Measurements from ENCODE around the gene FUS. TPM values are rescaled to one million over a fixed set of nuclear protein-coding genes. Genes with fewer than 3 reads are reported as not detected.

The FUS gene
- total RNA-seq, 6 donors from 2014 or later, result 65.7 to 258 (median 145) TPM

DNA sequence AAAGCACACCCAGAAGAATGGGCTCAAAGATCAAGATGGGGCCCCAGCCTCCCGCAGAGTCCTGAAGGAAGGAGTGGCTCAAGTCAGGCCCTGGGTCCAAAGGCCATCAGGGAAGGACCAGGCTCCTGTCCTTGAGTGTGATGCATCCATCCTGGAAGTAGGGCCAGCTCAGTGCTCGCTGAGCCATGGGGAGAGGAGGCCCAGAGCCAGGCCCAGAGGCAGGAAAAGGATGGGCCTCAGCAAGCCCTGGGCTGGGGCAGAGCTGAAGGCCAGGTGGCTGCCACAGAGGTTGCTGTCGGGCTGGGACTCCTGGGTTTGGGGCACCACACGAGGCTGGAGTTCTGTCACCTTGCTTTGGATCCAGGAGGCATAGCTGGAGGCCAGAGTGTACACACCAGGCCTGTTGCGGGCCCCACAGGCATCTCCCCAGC, 48.1 kb upstream of the FUS start:
- Histone ChIP-seq H3K27ac (peak overlapping the region; percentile 37 to 94 (median 92)), H3K9me3 (no peaks in the 10 kb centered on the region), H3K4me1 (peaks cover 29 to 83% (median 54%) of the 10 kb centered on the region in 4 donors), H3K27me3 (no peaks in the 10 kb centered on the region), H3K4me3 (no peak overlapping the region), H3K36me3 (peaks cover 0 to 57% (median 38%) of the 10 kb centered on the region in 4 donors)
- DNase-seq (no peak), ATAC-seq (ENCODE audit: low FRiP score in 2 of 2) (no peak)
- WGBS, 2 donors, result 85% methylated on average over 2 of the region's 5 CpGs; no CpG with 5 or more reads in 1 of the 2 donors
- TF ChIP-seq, protein P1, sequence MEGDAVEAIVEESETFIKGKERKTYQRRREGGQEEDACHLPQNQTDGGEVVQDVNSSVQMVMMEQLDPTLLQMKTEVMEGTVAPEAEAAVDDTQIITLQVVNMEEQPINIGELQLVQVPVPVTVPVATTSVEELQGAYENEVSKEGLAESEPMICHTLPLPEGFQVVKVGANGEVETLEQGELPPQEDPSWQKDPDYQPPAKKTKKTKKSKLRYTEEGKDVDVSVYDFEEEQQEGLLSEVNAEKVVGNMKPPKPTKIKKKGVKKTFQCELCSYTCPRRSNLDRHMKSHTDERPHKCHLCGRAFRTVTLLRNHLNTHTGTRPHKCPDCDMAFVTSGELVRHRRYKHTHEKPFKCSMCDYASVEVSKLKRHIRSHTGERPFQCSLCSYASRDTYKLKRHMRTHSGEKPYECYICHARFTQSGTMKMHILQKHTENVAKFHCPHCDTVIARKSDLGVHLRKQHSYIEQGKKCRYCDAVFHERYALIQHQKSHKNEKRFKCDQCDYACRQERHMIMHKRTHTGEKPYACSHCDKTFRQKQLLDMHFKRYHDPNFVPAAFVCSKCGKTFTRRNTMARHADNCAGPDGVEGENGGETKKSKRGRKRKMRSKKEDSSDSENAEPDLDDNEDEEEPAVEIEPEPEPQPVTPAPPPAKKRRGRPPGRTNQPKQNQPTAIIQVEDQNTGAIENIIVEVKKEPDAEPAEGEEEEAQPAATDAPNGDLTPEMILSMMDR (IDR thresholded peaks at IDR 0.05), result no peak
- no peak for TF ChIP-seq POLR2AphosphoS5 (IDR thresholded peaks at IDR 0.05)
- TF ChIP-seq EP300 (IDR thresholded peaks at IDR 0.05), result no peak
- no peak for TF ChIP-seq POLR2A (IDR thresholded peaks at IDR 0.05)

DNA sequence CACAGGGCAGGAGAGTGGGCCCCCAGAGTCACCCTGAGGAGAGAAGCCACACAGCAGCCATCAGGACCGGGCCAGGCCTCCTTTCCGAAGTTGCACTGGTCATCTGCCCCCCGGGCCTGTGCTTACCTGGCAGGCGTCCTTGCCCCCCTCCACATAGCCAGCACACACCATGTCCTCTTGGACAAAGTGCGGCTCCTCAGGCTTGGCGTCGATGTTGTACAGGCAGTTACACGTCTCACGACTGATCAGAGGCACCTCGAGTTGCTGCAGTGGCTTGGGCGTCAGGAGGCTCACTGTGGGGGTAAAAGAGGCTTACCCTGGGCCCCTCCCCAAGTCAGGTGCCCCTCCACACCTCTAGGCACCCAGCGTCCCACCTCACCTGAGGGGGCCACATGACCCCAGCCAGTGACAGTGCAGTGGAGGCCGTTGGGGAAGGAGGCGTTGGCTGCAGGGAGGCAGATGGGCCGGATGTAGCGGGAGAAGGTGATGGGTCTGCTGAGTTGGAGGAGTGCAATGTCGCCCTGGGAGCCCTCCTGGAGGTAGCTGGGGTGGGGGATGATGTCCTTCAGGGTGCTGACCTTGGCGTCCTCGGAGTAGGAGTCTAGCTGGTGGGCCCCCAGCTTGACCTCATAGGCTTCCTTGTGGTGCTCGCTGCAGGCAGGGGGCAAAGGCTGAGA, 47.5 kb upstream of the FUS start:
- Histone ChIP-seq H3K4me1 (peaks cover 28 to 77% (median 48%) of the 10 kb centered on the region in 4 donors), H3K27ac (peak overlapping the region in 3 of 4 donors; percentile 91 to 94 (median 92)), H3K27me3 (no peaks in the 10 kb centered on the region), H3K36me3 (peaks cover 0 to 51% (median 32%) of the 10 kb centered on the region in 4 donors), H3K4me3 (no peak overlapping the region), H3K9me3 (no peaks in the 10 kb centered on the region)
- 83 to 87% methylated on average over 7 to 17 of the region's 20 CpGs for WGBS, 2 donors
- no peak for DNase-seq
- TF ChIP-seq POLR2A (IDR thresholded peaks at IDR 0.05) (no peak), POLR2AphosphoS5 (IDR thresholded peaks at IDR 0.05) (no peak), EP300 (IDR thresholded peaks at IDR 0.05) (no peak)
- TF ChIP-seq, protein P1 (IDR thresholded peaks at IDR 0.05), result no peak
- ATAC-seq (ENCODE audit: low FRiP score in 2 of 2), result no peak

DNA sequence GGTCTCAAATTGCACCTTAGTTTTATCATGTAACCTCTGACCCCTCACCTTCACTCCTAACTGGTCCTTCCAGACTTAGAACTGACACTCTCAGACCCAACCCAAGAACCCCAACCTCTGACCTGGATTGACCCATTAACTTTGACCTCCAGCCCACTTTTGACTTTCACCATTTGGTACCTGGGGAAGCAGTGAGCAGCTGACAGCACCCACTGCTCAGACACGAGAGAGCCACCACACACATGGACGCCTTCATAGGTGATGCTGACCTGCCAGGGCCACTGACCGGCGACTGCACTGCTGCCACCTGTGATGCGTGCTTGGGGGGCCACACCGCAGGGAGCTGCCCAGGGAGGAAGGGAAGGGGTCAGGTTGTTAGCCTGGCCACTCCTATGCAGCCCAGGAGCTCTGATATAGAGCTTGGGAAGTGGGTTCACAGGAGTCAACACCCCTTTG, 46.9 kb upstream of the FUS start:
- peak overlapping the region in 3 of 4 donors; percentile 53 to 62 (median 54) for H3K4me3 ChIP-seq
- H3K27me3 ChIP-seq, result no peaks in the 10 kb centered on the region
- no peaks in the 10 kb centered on the region for H3K9me3 ChIP-seq
- WGBS, 2 donors, result 79 to 85% methylated on average over 6 of the region's 6 CpGs
- peaks cover 0 to 45% (median 29%) of the 10 kb centered on the region in 4 donors for H3K36me3 ChIP-seq
- H3K27ac ChIP-seq, result peak overlapping the region in 3 of 4 donors; percentile 87 to 91 (median 90)
- no peak for ATAC-seq (ENCODE audit: low FRiP score in 2 of 2)
- peak in 1 of 2 donors; percentile 64 for DNase-seq
- H3K4me1 ChIP-seq, result peaks cover 22 to 73% (median 43%) of the 10 kb centered on the region in 4 donors
- no peak for TF ChIP-seq EP300 (IDR thresholded peaks at IDR 0.05)
- TF ChIP-seq, protein P1 (IDR thresholded peaks at IDR 0.05), result no peak
- TF ChIP-seq POLR2A (IDR thresholded peaks at IDR 0.05), result no peak
- no peak for TF ChIP-seq POLR2AphosphoS5 (IDR thresholded peaks at IDR 0.05)

DNA sequence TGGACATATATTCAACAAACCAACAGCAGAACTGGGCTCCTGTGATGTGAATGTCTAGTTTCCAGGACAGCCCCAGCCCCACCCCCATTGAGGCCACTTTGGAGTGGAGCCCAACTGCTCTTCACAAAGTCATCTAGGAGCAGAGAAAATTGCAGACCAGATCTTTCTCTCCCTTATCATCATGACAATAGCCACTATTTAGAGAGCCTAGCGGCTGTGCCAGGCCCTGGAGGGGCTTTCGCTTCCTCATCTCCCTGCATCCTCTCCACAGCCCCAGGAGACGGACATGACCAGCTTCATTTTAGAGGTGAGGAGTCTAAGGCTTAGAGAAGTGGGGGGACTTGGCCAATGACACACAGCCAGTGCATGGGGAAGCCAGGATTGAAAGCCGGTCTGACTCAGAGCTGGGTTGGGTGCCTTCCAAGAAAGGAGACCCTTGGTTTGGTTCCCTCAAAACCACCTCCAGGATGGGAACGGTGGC, 45.8 kb upstream of the FUS start:
- peaks cover 0 to 34% (median 29%) of the 10 kb centered on the region in 4 donors for H3K36me3 ChIP-seq
- TF ChIP-seq, protein P1 (IDR thresholded peaks at IDR 0.05), result no peak
- no peak for TF ChIP-seq POLR2A (IDR thresholded peaks at IDR 0.05)
- TF ChIP-seq POLR2AphosphoS5 (IDR thresholded peaks at IDR 0.05), result no peak
- TF ChIP-seq EP300 (IDR thresholded peaks at IDR 0.05), result no peak
- H3K27ac ChIP-seq, result peak overlapping the region; percentile 81 to 91 (median 88)
- H3K9me3 ChIP-seq, result no peaks in the 10 kb centered on the region
- H3K4me3 ChIP-seq, result peak overlapping the region in 3 of 4 donors; percentile 53 to 62 (median 54)
- peaks cover 17 to 74% (median 41%) of the 10 kb centered on the region in 4 donors for H3K4me1 ChIP-seq
- no peaks in the 10 kb centered on the region for H3K27me3 ChIP-seq
- WGBS, 2 donors, result 36 to 39% methylated on average over 3 to 5 of the region's 5 CpGs
- DNase-seq (no peak), ATAC-seq (ENCODE audit: low FRiP score in 2 of 2) (no peak)

Measured in upper lobe of left lung (tissue), 6 donors.